Natural killer cell treated with Interleukin-12 subunit alpha and Interleukin-12 subunit beta and Interleukin-15 and Interleukin-18, amount 100 ng/mL, for 72 hours (primary cell): ENCODE results near the gene C2CD3. TPM values are rescaled to one million over a fixed set of nuclear protein-coding genes. Genes with fewer than 3 reads are reported as not detected.
"Not testable (repeated sequence)": the region's sequence is repeated elsewhere in the genome, so short reads cannot be mapped to it uniquely, and the experiment has no call there.

Source experiments
- ATAC-seq, 2 donors: fragments of 150-1000 bp; cut with Tn5 transposase in 1 of 2; sonication (Bioruptor Pico), chemical (Tn5 transposase) in 1 of 2; 2 replicates each; pipeline ENCODE4 v1.10.0; 2021
- DNase-seq: peaks from one replicate; pipeline ENCODE4 v3.0.0; 2022; ENCODE audit warnings: low spot score
- H3K27ac Mint-ChIP-seq, 2 donors: 1 replicate in 1 of 2; 2 replicates in 1 of 2; pipeline ENCODE4 v1.8.0; 2022; ENCODE audit warnings: mixed read lengths in 2 of 2, mild to moderate bottlenecking in 1 of 2, moderate library complexity in 1 of 2
- H3K27me3 Mint-ChIP-seq, 2 donors: 1 replicate in 1 of 2; 2 replicates in 1 of 2; pipeline ENCODE4 v1.8.0; 2022; ENCODE audit warnings: mixed read lengths in 2 of 2
- H3K36me3 Mint-ChIP-seq: one replicate; pipeline ENCODE4 v1.8.0; 2022; ENCODE audit warnings: mixed read lengths
- H3K4me1 Mint-ChIP-seq, 2 donors: 1 replicate in 1 of 2; 2 replicates in 1 of 2; pipeline ENCODE4 v1.8.0; 2022; ENCODE audit warnings: low read depth in 2 of 2, mixed read lengths in 2 of 2, mild to moderate bottlenecking in 1 of 2
- H3K4me3 Mint-ChIP-seq: one replicate; pipeline ENCODE4 v1.8.0; 2022; ENCODE audit warnings: mixed read lengths
- H3K9me3 Mint-ChIP-seq: 2 replicates; pipeline ENCODE4 v1.8.0; 2022; ENCODE audit warnings: mixed read lengths
- total RNA-seq, 2 donors: library from RNA; stranded (reverse); gene quantifications; one replicate each; pipeline ENCODE4 v1.2.3, GENCODE V29; 2022

Gene C2CD3
- total RNA-seq, 2 donors from 2014 or later: 49.1 to 76.7 TPM

DNA sequence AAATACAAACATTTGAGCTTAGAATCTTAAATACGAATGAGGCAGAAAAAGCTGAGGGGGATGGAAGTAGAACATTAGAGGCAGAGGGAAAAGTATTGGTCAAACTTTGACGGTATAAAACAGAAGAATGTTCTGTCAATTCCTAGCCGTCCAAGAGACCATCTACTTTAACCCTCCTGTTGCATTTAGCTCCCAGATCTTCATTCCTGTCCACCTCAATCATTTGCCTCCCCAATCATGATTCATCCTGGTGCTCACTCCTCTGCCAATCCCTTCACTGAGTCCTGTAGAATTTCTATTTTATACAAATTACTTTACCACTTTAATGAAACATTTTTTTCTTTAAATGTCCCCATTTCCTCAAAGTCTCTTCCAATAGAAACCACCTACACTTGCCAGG is 28.2 kb downstream of the C2CD3 start:
- Mint-ChIP-seq H3K27ac (no peak overlapping the region), H3K9me3 (no peaks in the 10 kb centered on the region), H3K4me3 (no peak overlapping the region), H3K4me1 (peaks cover 4 to 7% of the 10 kb centered on the region in 2 donors), H3K36me3 (no peaks in the 10 kb centered on the region), H3K27me3 (no peaks in the 10 kb centered on the region)
- ATAC-seq (no peak), DNase-seq (no peak)

DNA sequence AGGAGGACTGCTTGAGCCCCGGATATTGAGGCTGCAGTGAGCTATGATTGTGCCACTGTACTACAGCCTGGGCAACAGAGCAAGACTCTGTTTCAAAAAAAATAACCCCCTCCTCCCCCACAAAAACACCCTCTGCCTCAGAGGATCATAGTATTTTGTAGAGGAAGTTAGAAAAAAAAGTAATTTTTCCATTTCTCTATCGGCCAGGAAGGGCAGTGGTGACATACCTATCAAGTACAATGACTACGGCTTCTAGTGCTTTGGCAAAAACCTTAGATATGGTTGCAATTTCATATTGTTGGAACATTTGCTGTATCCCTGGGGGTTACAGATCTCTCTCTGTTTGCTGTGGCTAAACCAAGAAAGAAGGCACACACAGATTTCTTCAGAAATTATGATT is 28.9 kb downstream of the C2CD3 start:
- Mint-ChIP-seq H3K27ac (no peak overlapping the region), H3K27me3 (no peaks in the 10 kb centered on the region), H3K9me3 (no peaks in the 10 kb centered on the region), H3K4me1 (peaks cover 4 to 7% of the 10 kb centered on the region in 2 donors), H3K36me3 (no peaks in the 10 kb centered on the region), H3K4me3 (no peak overlapping the region)
- no peak for ATAC-seq
- DNase-seq: no peak

DNA sequence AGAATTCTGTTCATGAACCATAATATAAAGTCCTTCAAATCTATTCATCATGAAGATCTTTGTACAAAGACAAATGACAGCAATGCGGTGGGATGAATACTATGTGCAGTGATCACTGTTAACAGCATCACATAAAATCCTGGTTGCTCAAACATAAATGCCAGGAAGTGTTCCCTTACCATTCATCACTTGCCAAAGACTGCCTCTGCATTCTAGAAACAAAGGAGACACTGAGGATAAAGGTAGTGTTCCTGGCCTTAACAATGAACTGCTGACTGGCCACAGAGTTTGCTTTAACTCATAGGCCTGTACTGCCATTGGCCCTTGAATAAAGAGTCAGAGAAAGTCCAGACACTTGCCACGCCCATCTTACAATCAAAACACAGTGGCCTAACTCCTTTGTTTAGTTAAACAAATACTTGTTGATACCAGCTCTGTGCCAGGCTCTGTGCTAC is 29.5 kb downstream of the C2CD3 start:
- H3K27me3 Mint-ChIP-seq: no peaks in the 10 kb centered on the region
- no peak overlapping the region for H3K4me3 Mint-ChIP-seq
- ATAC-seq: no peak
- no peaks in the 10 kb centered on the region for H3K36me3 Mint-ChIP-seq
- H3K4me1 Mint-ChIP-seq: peaks cover 4 to 7% of the 10 kb centered on the region in 2 donors
- H3K27ac Mint-ChIP-seq: no peak overlapping the region
- H3K9me3 Mint-ChIP-seq: no peaks in the 10 kb centered on the region
- DNase-seq: no peak

DNA sequence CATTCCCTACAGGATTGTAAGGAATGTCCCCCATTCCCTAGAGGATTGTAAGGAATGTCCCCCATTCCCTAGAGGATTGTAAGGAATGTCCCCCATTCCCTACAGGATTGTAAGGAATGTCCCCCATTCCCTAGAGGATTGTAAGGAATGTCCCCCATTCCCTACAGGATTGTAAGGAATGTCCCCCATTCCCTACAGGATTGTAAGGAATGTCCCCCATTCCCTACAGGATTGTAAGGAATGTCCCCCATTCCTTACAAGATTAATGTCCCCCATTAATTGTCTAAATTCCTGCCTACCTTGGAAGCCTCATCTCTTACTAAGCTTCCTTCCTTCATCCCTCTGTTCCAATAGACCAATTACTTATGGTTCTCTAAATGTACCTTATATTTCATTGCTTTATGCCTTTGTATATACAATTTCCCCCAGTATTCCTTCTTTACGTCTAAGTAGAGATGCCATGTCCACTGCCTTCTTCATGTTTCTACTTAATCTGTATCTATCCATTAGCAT is 30.8 kb downstream of the C2CD3 start:
- not testable (repeated sequence) for H3K4me1 Mint-ChIP-seq, H3K27ac Mint-ChIP-seq, H3K4me3 Mint-ChIP-seq, H3K36me3 Mint-ChIP-seq, DNase-seq, ATAC-seq, H3K27me3 Mint-ChIP-seq, H3K9me3 Mint-ChIP-seq

DNA sequence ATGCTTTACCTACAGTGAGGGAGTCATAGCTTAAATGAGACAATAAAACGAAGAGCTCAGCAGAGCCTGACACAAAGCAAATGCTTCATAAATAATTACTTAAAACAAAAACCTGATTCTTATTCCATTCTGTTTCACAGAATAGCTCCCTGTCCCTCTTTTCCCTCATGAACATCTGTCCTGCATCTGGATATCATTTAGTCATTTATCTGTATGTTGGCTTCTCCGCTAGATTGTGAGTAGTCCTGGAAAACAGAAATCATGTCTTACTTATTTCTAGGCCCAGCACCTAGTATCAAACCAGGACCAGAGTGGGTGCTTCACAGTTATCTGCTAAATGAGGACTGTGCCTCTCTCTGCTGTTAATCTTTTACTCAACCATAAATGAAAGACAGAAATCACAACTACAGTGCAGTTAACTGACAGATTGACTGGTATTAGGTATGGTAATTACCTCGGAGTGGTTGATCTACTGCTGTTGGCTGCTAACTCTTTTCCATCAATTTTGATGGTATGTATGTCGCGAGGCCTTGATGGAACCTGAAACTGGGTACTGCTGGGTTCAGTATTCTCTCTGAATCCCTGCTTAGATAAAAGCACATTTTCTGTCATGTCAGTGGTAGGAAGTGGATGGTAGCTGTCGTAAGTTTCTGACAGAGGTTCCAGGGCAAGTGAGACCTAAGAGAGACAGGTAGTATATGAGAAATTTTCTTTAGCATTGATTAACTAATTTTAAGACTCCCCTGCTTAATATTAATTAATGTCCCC is 31.5 kb downstream of the C2CD3 start:
- Mint-ChIP-seq H3K4me1 (peaks cover 0 to 4% of the 10 kb centered on the region in 2 donors), H3K27ac (no peak overlapping the region), H3K9me3 (no peaks in the 10 kb centered on the region), H3K4me3 (no peak overlapping the region), H3K36me3 (peaks cover 5% of the 10 kb centered on the region), H3K27me3 (no peaks in the 10 kb centered on the region)
- ATAC-seq (no peak), DNase-seq (no peak)

DNA sequence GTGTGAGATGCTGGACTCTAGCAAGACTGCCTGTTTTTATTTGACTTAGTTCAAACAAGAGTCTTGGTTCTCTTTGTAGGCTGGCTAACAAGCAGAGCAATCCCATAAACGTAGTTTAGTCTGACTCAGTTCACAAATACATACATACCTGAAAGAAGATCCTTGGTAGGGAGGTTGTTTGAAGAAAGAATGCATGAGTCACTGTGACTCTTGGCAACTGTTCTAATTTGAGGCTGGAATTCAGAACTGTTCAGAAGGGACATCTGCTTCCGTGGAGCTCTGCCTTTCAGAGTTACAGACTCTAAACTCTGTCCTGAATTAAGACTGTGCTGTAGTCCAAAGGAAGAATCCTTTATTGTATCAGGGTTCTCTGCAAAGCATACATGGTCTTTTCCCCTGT is 32.2 kb downstream of the C2CD3 start:
- Mint-ChIP-seq H3K27ac (no peak overlapping the region), H3K4me1 (peaks cover 0 to 4% of the 10 kb centered on the region in 2 donors), H3K4me3 (no peak overlapping the region), H3K27me3 (no peaks in the 10 kb centered on the region), H3K9me3 (no peaks in the 10 kb centered on the region), H3K36me3 (peaks cover 5% of the 10 kb centered on the region)
- no peak for ATAC-seq
- DNase-seq: no peak

DNA sequence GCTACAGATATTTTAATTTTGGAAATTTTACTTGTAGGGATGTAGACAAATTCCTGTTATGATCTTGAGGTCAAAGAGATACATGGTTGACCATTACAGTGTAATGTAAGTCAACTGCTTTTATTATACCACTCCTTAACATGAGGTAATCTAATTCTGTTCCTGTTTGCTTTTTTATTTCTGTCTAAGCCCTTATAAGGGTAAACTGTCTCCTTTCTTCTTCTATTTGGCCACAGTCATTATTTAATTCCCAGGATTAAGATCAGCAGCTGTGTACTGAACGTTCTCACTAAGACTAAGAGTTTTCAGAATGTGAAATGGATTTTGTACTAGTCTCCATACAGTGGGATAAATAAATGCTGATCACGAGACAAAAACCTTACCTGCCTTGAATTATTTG is 32.8 kb downstream of the C2CD3 start:
- Mint-ChIP-seq H3K4me3 (no peak overlapping the region), H3K27me3 (no peaks in the 10 kb centered on the region), H3K36me3 (peaks cover 5% of the 10 kb centered on the region), H3K4me1 (peaks cover 0 to 4% of the 10 kb centered on the region in 2 donors), H3K9me3 (no peaks in the 10 kb centered on the region), H3K27ac (no peak overlapping the region)
- ATAC-seq: no peak
- DNase-seq: no peak

DNA sequence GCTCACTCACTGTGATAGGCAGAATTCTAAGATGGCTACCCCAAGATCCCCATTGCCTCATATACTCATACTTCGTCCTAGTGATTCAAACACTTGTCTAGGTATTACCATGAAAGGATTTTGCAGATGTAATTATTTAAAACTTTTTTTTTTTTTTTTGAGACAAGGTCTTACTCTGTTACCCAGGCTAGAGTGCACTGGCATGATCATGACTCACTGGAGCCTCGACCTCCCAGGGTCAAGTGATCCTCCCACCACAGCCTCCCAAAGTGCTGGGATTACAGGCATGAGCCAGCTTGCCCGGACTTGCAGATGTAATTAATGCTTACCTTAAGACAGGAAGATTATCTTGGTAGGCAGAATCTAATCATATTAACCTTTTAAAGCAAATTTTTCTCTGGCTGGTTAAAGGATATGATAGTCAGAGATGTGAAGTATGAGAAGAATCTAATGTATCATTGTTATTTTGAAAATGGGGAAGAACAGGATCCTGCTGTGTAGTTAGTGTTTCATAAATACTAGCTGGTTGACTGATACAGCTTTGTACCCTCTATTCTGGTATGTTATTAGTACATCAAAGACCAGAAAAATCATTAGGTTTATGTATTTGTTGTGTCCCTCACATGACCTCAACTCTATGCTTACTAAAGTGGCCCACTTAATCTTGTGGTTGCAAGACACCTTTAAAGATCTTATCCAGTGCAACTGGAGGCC is 35.5 kb downstream of the C2CD3 start:
- H3K27ac Mint-ChIP-seq: no peak overlapping the region
- ATAC-seq: no peak
- H3K4me3 Mint-ChIP-seq: no peak overlapping the region

DNA sequence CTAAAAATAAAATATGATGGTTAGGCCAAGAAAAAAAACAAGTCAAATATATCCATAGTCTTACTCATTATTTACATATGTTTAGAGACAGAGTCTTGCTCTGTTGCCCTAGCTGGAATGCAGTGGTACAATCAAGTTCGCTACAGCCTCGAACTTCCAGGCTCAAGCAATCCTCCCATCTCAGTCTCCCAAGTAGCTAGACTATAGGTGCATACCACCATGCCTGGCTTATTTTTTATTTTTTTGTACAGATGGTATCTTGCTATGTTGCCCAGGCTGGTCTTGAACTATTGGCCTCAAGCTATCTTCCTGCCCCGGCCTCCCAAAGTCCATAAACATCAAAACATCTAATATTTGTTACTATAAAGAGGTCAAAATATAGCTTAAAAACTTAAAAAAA is 36.1 kb downstream of the C2CD3 start:
- no peak for DNase-seq
- peaks cover 14% of the 10 kb centered on the region for H3K36me3 Mint-ChIP-seq

More for the DNA sequence above, 35.5 kb downstream of the C2CD3 start:
- Mint-ChIP-seq H3K36me3 (peaks cover 14% of the 10 kb centered on the region), H3K4me1 (no peaks in the 10 kb centered on the region), H3K27me3 (no peaks in the 10 kb centered on the region), H3K9me3 (no peaks in the 10 kb centered on the region)
- no peak for DNase-seq

DNA sequence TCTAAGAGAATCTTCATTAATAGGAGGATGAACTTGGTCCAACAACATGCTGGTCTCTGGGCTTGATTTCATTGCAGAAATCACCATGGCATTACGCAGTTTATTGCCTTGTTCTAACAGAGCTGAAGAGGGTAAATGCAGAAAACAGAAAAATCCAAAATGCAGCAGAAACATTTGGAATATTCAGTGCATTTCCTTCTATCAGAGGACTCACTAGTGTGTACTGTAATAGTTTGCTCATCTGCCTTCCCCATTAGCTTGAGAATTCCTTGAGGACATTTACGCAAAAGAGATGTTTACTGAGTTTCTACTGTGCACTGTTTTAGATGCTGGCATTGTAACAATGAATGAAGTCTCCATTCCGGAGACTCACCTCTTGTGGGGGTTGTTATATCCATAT is 37.4 kb downstream of the C2CD3 start:
- ATAC-seq: no peak
- no peak for DNase-seq
- Mint-ChIP-seq H3K4me1 (no peaks in the 10 kb centered on the region), H3K9me3 (no peaks in the 10 kb centered on the region), H3K27ac (no peak overlapping the region), H3K36me3 (peaks cover 14% of the 10 kb centered on the region), H3K4me3 (no peak overlapping the region), H3K27me3 (no peaks in the 10 kb centered on the region)

More for the DNA sequence above, 36.1 kb downstream of the C2CD3 start:
- H3K4me3 Mint-ChIP-seq: no peak overlapping the region
- H3K9me3 Mint-ChIP-seq: no peaks in the 10 kb centered on the region
- ATAC-seq: no peak
- H3K4me1 Mint-ChIP-seq: no peaks in the 10 kb centered on the region
- no peak overlapping the region for H3K27ac Mint-ChIP-seq
- H3K27me3 Mint-ChIP-seq: no peaks in the 10 kb centered on the region

DNA sequence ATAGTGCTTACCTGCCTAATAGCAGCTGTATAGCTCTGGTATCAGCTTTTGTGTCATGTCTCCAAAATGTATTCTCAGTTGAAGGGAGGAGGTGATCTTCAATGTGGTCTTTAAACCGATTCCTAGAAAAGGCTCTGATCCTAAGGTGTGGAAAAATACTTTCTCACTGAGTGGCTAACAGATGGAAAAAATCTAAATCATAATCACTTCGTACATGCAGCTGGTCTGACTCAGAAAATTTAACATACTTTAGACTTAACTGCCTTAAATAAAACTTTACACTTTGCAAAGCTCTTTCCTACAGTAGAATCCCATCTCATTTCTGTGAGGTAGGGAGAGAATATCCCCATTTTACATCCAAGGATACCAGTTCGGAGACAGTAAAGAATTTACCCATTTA is 38.0 kb downstream of the C2CD3 start:
- no peaks in the 10 kb centered on the region for H3K27me3 Mint-ChIP-seq
- DNase-seq: no peak
- H3K4me3 Mint-ChIP-seq: no peak overlapping the region
- H3K36me3 Mint-ChIP-seq: peaks cover 14% of the 10 kb centered on the region
- no peaks in the 10 kb centered on the region for H3K4me1 Mint-ChIP-seq
- H3K27ac Mint-ChIP-seq: no peak overlapping the region
- no peak for ATAC-seq
- H3K9me3 Mint-ChIP-seq: no peaks in the 10 kb centered on the region

DNA sequence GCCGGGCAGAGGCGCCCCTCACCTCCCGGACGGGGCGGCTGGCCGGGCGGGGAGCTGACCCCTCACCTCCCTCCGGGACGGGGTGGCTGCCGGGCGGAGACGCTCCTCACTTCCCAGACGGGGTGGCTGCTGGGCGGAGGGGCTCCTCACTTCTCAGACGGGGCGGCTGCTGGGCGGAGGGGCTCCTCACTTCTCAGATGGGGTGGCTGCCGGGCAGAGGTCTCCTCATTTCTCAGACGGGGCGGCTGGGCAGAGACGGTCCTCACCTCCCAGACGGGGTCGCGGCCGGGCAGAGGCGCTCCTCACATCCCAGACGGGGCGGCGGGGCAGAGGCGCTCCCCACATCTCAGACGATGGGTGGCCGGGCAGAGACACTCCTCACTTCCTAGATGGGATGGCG is 41.7 kb downstream of the C2CD3 start:
- H3K9me3 Mint-ChIP-seq, H3K4me1 Mint-ChIP-seq, H3K27ac Mint-ChIP-seq, H3K36me3 Mint-ChIP-seq, ATAC-seq, DNase-seq, H3K27me3 Mint-ChIP-seq, H3K4me3 Mint-ChIP-seq: not testable (repeated sequence)

DNA sequence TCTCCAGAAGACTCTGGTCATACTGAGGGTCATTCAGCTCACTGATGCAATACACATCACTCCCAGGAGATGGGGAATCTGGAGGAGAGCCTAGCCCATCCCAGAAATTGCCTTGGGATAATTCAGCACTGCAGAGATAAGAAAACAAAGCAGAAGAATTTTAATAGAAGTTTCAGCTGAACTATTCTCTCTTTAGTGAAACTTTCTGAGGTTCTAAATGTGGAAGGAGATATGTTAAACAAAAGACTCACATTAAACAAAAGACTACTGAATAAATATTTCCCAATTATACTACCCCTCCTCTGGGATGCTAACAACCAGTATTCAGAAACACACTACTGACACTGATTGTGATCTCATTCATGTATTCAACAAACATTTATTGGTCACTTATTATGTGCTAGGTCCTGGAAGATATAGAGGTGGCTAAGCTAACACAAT is 47.8 kb downstream of the C2CD3 start:
- Mint-ChIP-seq H3K4me1 (no peaks in the 10 kb centered on the region), H3K4me3 (no peak overlapping the region), H3K9me3 (peaks cover 3% of the 10 kb centered on the region), H3K27ac (no peak overlapping the region), H3K27me3 (no peaks in the 10 kb centered on the region), H3K36me3 (peaks cover 15% of the 10 kb centered on the region)
- no peak for ATAC-seq
- no peak for DNase-seq

DNA sequence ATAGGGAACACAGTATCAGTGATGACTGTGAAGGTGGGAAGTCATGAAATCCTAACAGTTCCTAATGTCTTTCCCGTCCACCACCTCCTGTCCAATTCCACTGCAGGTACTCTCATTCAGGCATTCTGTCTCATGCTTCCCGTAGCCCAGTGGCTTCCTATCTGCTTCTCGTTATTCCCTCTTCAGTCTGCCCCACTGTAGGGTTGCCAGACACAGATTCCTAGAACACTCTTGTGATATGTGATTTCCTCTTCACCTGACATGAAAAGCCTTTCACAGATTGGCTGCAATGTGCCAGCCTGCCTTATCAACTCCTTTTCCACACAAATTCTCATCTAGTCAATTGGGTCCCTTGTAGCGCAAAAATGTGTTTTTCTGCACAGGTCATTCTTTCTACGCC is 49.0 kb downstream of the C2CD3 start:
- Mint-ChIP-seq H3K9me3 (peaks cover 3% of the 10 kb centered on the region), H3K4me3 (no peak overlapping the region), H3K27ac (no peak overlapping the region), H3K27me3 (no peaks in the 10 kb centered on the region), H3K36me3 (peaks cover 15% of the 10 kb centered on the region), H3K4me1 (no peaks in the 10 kb centered on the region)
- DNase-seq: no peak
- no peak for ATAC-seq
